DND-41 (cell line): ENCODE results near the gene ITGAX.

Source experiments
- ATAC-seq: fragments of 200-7000 bp; cut with Tn5 transposase; 3 replicates; pipeline ENCODE4 v1.9.1; 2021; ENCODE audit warnings: low read depth; ENCODE audit not compliant: insufficient read depth
- DNase-seq: peaks from one replicate; pipeline ENCODE4 v3.0.0-alpha.2; 2020
- H2AFZ ChIP-seq: 2 replicates; pipeline ENCODE4 v1.6.0; 2012; ENCODE audit warnings: low read depth, low read length
- H3K27ac ChIP-seq: 2 replicates; pipeline ENCODE4 v1.5.1; 2012; ENCODE audit warnings: low read length, inconsistent platforms
- H3K27me3 ChIP-seq: fragments of 200-600 bp; sonication (generic); 2 replicates; pipeline ENCODE4 v1.6.0; 2012; ENCODE audit warnings: low read length, mild to moderate bottlenecking, inconsistent platforms; ENCODE audit not compliant: insufficient read depth, poor library complexity
- H3K36me3 ChIP-seq: 2 replicates; pipeline ENCODE4 v1.5.1; 2012; ENCODE audit warnings: low read length, inconsistent platforms; ENCODE audit not compliant: insufficient read depth
- H3K4me1 ChIP-seq: 2 replicates; pipeline ENCODE4 v1.5.1; 2012; ENCODE audit warnings: mild to moderate bottlenecking, low read length; ENCODE audit not compliant: insufficient read depth
- H3K4me2 ChIP-seq: 2 replicates; pipeline ENCODE4 v1.6.0; 2012; ENCODE audit warnings: mild to moderate bottlenecking, moderate library complexity, low read length, inconsistent platforms; ENCODE audit not compliant: insufficient read depth
- H3K4me3 ChIP-seq, 2 experiments: fragments of 200-600 bp in 1 of 2; shearing (Covaris generic) in 1 of 2; 2 replicates each; pipeline ENCODE4 v1.5.1; 2012 to 2016; ENCODE audit warnings: inconsistent platforms in 2 of 2, low read length in 2 of 2, mild to moderate bottlenecking in 2 of 2, low read depth in 1 of 2, moderate library complexity in 1 of 2
- H3K79me2 ChIP-seq: 2 replicates; pipeline ENCODE4 v1.6.0; 2012; ENCODE audit warnings: low read length, inconsistent platforms; ENCODE audit not compliant: insufficient read depth
- H3K9ac ChIP-seq: 2 replicates; pipeline ENCODE4 v1.6.0; 2012; ENCODE audit warnings: low read depth, mild to moderate bottlenecking, inconsistent platforms, low read length, moderate library complexity
- H3K9me3 ChIP-seq: 2 replicates; pipeline ENCODE4 v1.5.1; 2012; ENCODE audit warnings: low read length, moderate library complexity, mild to moderate bottlenecking, inconsistent platforms; ENCODE audit not compliant: insufficient read depth, severe bottlenecking
- H4K20me1 ChIP-seq: 2 replicates; pipeline ENCODE4 v1.6.0; 2012; ENCODE audit warnings: low read length; ENCODE audit not compliant: insufficient read depth
- CTCF ChIP-seq: IDR thresholded peaks from 2 replicates; pipeline ENCODE4 v1.5.1; 2012; ENCODE audit warnings: borderline replicate concordance, low read length, moderate library complexity, mild to moderate bottlenecking; ENCODE audit not compliant: poor library complexity, severe bottlenecking; ENCODE audit errors: extremely low read depth
- EZH2 ChIP-seq: IDR thresholded peaks from 3 replicates; pipeline ENCODE4 v1.6.1; 2012; ENCODE audit warnings: borderline replicate concordance, low read depth, mild to moderate bottlenecking, moderate library complexity, low read length, inconsistent platforms; ENCODE audit not compliant: severe bottlenecking

Gene ITGAX

DNA sequence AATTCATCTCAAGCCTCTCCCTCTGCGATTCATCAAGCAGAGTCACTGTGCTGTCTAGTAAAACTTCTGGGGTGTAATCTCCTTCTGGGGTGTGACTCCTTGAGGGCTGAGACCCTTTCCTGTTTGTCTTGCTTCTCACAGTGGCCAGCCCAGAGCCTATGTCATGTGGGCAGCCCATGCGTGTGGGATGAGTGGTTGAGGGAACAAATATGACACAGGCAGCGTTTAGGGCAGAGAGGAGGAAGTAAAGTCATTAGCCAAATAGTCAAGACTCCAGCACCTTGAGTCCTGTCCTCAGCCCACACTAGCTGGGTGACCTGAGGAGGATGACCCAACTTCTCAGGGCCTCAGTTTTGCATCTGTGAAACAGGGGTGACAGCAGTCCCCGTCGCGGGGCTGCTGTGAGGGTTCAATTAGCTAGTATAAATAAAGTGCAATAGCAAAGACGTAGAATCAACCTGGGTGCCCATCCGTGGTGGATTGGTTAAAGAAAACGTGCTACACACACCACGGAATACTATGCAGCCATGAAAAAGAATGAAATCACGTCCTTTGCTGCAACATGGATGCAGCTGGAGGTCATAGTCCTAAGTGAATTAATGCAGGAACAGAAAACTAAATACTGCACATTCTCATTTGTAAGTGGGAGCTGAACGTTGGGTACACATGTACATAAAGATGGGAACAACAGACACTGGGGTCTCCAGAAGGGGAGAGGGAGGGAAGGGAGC, 4.5 kb upstream of the ITGAX start:
- Histone ChIP-seq H3K9me3 (no peaks in the 10 kb centered on the region), H3K27ac (no peak overlapping the region), H3K4me1 (no peaks in the 10 kb centered on the region), H3K4me3 (no peak overlapping the region), H3K79me2 (no peaks in the 10 kb centered on the region), H3K27me3 (no peaks in the 10 kb centered on the region), H2AFZ (no peak overlapping the region), H3K9ac (no peak overlapping the region), H3K4me2 (no peak overlapping the region), H4K20me1 (no peaks in the 10 kb centered on the region; the same call in 1 of the 2 replicates), H3K36me3 (no peaks in the 10 kb centered on the region)
- ATAC-seq (no peak), DNase-seq (no peak)
- TF ChIP-seq EZH2 (no peak), CTCF (no peak)

GRCh38 chr16:31351246-31351941, 3.6 kb upstream of the ITGAX start:
- Histone ChIP-seq H3K4me2 (no peak overlapping the region), H2AFZ (no peak overlapping the region), H3K4me3 (no peak overlapping the region), H3K9ac (no peak overlapping the region), H4K20me1 (no peaks in the 10 kb centered on the region; the same call in 1 of the 2 replicates), H3K36me3 (no peaks in the 10 kb centered on the region), H3K27me3 (no peaks in the 10 kb centered on the region), H3K4me1 (no peaks in the 10 kb centered on the region), H3K79me2 (no peaks in the 10 kb centered on the region), H3K27ac (no peak overlapping the region), H3K9me3 (no peaks in the 10 kb centered on the region)
- DNase-seq (no peak), ATAC-seq (no peak)
- no peak for TF ChIP-seq CTCF
- TF ChIP-seq EZH2: no peak

GRCh38 chr16:31351942-31352325, 3.0 kb upstream of the ITGAX start:
- Histone ChIP-seq H3K4me1 (no peaks in the 10 kb centered on the region), H4K20me1 (no peaks in the 10 kb centered on the region; the same call in 1 of the 2 replicates), H3K9ac (no peak overlapping the region), H3K36me3 (no peaks in the 10 kb centered on the region), H3K9me3 (no peaks in the 10 kb centered on the region), H2AFZ (no peak overlapping the region), H3K27ac (no peak overlapping the region), H3K79me2 (no peaks in the 10 kb centered on the region), H3K27me3 (no peaks in the 10 kb centered on the region), H3K4me3 (no peak overlapping the region), H3K4me2 (no peak overlapping the region)
- ATAC-seq (no peak), DNase-seq (no peak)
- TF ChIP-seq EZH2 (no peak), CTCF (no peak)
